DND-41 (cell line): ENCODE results near the gene FGF7.
"Not testable (repeated sequence)": the region's sequence is repeated elsewhere in the genome, so short reads cannot be mapped to it uniquely, and the experiment has no call there.

ENCODE experiments used
- ATAC-seq: fragments of 200-7000 bp; cut with Tn5 transposase; 3 replicates; pipeline ENCODE4 v1.9.1; 2021; ENCODE audit warnings: low read depth; ENCODE audit not compliant: insufficient read depth
- DNase-seq: peaks from one replicate; pipeline ENCODE4 v3.0.0-alpha.2; 2020
- H2AFZ ChIP-seq: 2 replicates; pipeline ENCODE4 v1.6.0; 2012; ENCODE audit warnings: low read depth, low read length
- H3K27ac ChIP-seq: 2 replicates; pipeline ENCODE4 v1.5.1; 2012; ENCODE audit warnings: low read length, inconsistent platforms
- H3K27me3 ChIP-seq: fragments of 200-600 bp; sonication (generic); 2 replicates; pipeline ENCODE4 v1.6.0; 2012; ENCODE audit warnings: low read length, mild to moderate bottlenecking, inconsistent platforms; ENCODE audit not compliant: insufficient read depth, poor library complexity
- H3K36me3 ChIP-seq: 2 replicates; pipeline ENCODE4 v1.5.1; 2012; ENCODE audit warnings: low read length, inconsistent platforms; ENCODE audit not compliant: insufficient read depth
- H3K4me1 ChIP-seq: 2 replicates; pipeline ENCODE4 v1.5.1; 2012; ENCODE audit warnings: mild to moderate bottlenecking, low read length; ENCODE audit not compliant: insufficient read depth
- H3K4me2 ChIP-seq: 2 replicates; pipeline ENCODE4 v1.6.0; 2012; ENCODE audit warnings: mild to moderate bottlenecking, moderate library complexity, low read length, inconsistent platforms; ENCODE audit not compliant: insufficient read depth
- H3K4me3 ChIP-seq, 2 experiments: fragments of 200-600 bp in 1 of 2; shearing (Covaris generic) in 1 of 2; 2 replicates each; pipeline ENCODE4 v1.5.1; 2012 to 2016; ENCODE audit warnings: inconsistent platforms in 2 of 2, low read length in 2 of 2, mild to moderate bottlenecking in 2 of 2, low read depth in 1 of 2, moderate library complexity in 1 of 2
- H3K79me2 ChIP-seq: 2 replicates; pipeline ENCODE4 v1.6.0; 2012; ENCODE audit warnings: low read length, inconsistent platforms; ENCODE audit not compliant: insufficient read depth
- H3K9ac ChIP-seq: 2 replicates; pipeline ENCODE4 v1.6.0; 2012; ENCODE audit warnings: low read depth, mild to moderate bottlenecking, inconsistent platforms, low read length, moderate library complexity
- H3K9me3 ChIP-seq: 2 replicates; pipeline ENCODE4 v1.5.1; 2012; ENCODE audit warnings: low read length, moderate library complexity, mild to moderate bottlenecking, inconsistent platforms; ENCODE audit not compliant: insufficient read depth, severe bottlenecking
- H4K20me1 ChIP-seq: 2 replicates; pipeline ENCODE4 v1.6.0; 2012; ENCODE audit warnings: low read length; ENCODE audit not compliant: insufficient read depth
- CTCF ChIP-seq: IDR thresholded peaks from 2 replicates; pipeline ENCODE4 v1.5.1; 2012; ENCODE audit warnings: borderline replicate concordance, low read length, moderate library complexity, mild to moderate bottlenecking; ENCODE audit not compliant: poor library complexity, severe bottlenecking; ENCODE audit errors: extremely low read depth
- EZH2 ChIP-seq: IDR thresholded peaks from 3 replicates; pipeline ENCODE4 v1.6.1; 2012; ENCODE audit warnings: borderline replicate concordance, low read depth, mild to moderate bottlenecking, moderate library complexity, low read length, inconsistent platforms; ENCODE audit not compliant: severe bottlenecking

Gene FGF7

GRCh38 chr15:49467746-49468480 lies 44.9 kb downstream of the FGF7 start:
- Histone ChIP-seq H2AFZ (no peak overlapping the region), H3K36me3 (no peaks in the 10 kb centered on the region), H3K4me2 (no peak overlapping the region), H3K79me2 (no peaks in the 10 kb centered on the region), H3K9ac (no peak overlapping the region), H3K4me3 (no peak overlapping the region), H3K27ac (no peak overlapping the region), H3K9me3 (no peaks in the 10 kb centered on the region), H3K27me3 (no peaks in the 10 kb centered on the region), H3K4me1 (no peaks in the 10 kb centered on the region), H4K20me1 (no peaks in the 10 kb centered on the region)
- DNase-seq: no peak
- TF ChIP-seq CTCF: no peak
- TF ChIP-seq EZH2: no peak
- no peak for ATAC-seq

- no peak overlapping the region for H3K4me3 ChIP-seq
- H4K20me1 ChIP-seq: no peaks in the 10 kb centered on the region
- no peaks in the 10 kb centered on the region for H3K27me3 ChIP-seq
- no peaks in the 10 kb centered on the region for H3K4me1 ChIP-seq
- H3K9ac ChIP-seq: no peak overlapping the region
- no peaks in the 10 kb centered on the region for H3K36me3 ChIP-seq
- no peaks in the 10 kb centered on the region for H3K9me3 ChIP-seq
- ATAC-seq: no peak
- TF ChIP-seq EZH2 (no peak), CTCF (no peak)
- DNase-seq: no peak
- H2AFZ ChIP-seq: no peak overlapping the region
- no peak overlapping the region for H3K4me2 ChIP-seq
- H3K27ac ChIP-seq: no peak overlapping the region
- H3K79me2 ChIP-seq: no peaks in the 10 kb centered on the region
These were observed 45.4 kb downstream of the FGF7 start for GRCh38 chr15:49468481-49468839.

- H3K27ac ChIP-seq: not testable (repeated sequence)
- peak; percentile 53; the same call in 2 of the 3 replicates for ATAC-seq
These were observed 48.2 kb downstream of the FGF7 start for GRCh38 chr15:49471248-49471647.

More at GRCh38 chr15:49471248-49471647, 48.2 kb downstream of the FGF7 start:
- H3K4me2 ChIP-seq, H3K9me3 ChIP-seq, H3K36me3 ChIP-seq, H3K79me2 ChIP-seq, H2AFZ ChIP-seq, H3K4me1 ChIP-seq, H3K9ac ChIP-seq, H4K20me1 ChIP-seq, H3K27me3 ChIP-seq, H3K4me3 ChIP-seq: not testable (repeated sequence)
- TF ChIP-seq CTCF: peak; percentile 44
- peak; percentile 24 for DNase-seq
